Neutrophil (primary cell): ENCODE results near the gene DNAJB6.

Experiments used
- H3K27ac ChIP-seq: fragments of 200-600 bp; sonication (generic); 2 replicates; pipeline ENCODE4 v1.5.1; 2016; ENCODE audit warnings: mild to moderate bottlenecking, moderate library complexity
- H3K27me3 ChIP-seq: fragments of 200-600 bp; sonication (generic); 2 replicates; pipeline ENCODE4 v1.6.0; 2016; ENCODE audit warnings: mild to moderate bottlenecking
- H3K36me3 ChIP-seq: fragments of 200-600 bp; sonication (generic); 2 replicates; pipeline ENCODE4 v1.5.1; 2017
- H3K4me1 ChIP-seq, 2 experiments: fragments of 200-600 bp in 1 of 2; sonication (generic) in 1 of 2; 1 replicate in 1 of 2; 2 replicates in 1 of 2; pipeline versions ENCODE4 v1.5.1 to v1.6.1; 2013 to 2016; ENCODE audit warnings: low read depth in 1 of 2, low read length in 1 of 2, mild to moderate bottlenecking in 1 of 2, moderate library complexity in 1 of 2; ENCODE audit not compliant: control insufficient read depth in 1 of 2, insufficient read depth in 1 of 2
- H3K4me3 ChIP-seq, 2 experiments: fragments of 200-600 bp in 1 of 2; sonication (generic) in 1 of 2; 1 replicate in 1 of 2; 2 replicates in 1 of 2; pipeline ENCODE4 v1.5.1; 2013 to 2016; ENCODE audit warnings: low read depth in 1 of 2, low read length in 1 of 2, mild to moderate bottlenecking in 1 of 2, moderate library complexity in 1 of 2
- H3K9me3 ChIP-seq: fragments of 200-600 bp; sonication (generic); 2 replicates; pipeline ENCODE4 v1.5.1; 2016
- CTCF ChIP-seq: fragments of 200-600 bp; sonication (generic); IDR thresholded peaks from 2 replicates; pipeline ENCODE4 v1.5.1; 2016; ENCODE audit warnings: antibody characterized with exemption

The DNAJB6 gene

GRCh38 chr7:157425761-157426160, 89.0 kb downstream of the DNAJB6 start:
- no peak for TF ChIP-seq CTCF
- no peaks in the 10 kb centered on the region for H3K4me1 ChIP-seq
- H3K9me3 ChIP-seq, result no peaks in the 10 kb centered on the region

DNA sequence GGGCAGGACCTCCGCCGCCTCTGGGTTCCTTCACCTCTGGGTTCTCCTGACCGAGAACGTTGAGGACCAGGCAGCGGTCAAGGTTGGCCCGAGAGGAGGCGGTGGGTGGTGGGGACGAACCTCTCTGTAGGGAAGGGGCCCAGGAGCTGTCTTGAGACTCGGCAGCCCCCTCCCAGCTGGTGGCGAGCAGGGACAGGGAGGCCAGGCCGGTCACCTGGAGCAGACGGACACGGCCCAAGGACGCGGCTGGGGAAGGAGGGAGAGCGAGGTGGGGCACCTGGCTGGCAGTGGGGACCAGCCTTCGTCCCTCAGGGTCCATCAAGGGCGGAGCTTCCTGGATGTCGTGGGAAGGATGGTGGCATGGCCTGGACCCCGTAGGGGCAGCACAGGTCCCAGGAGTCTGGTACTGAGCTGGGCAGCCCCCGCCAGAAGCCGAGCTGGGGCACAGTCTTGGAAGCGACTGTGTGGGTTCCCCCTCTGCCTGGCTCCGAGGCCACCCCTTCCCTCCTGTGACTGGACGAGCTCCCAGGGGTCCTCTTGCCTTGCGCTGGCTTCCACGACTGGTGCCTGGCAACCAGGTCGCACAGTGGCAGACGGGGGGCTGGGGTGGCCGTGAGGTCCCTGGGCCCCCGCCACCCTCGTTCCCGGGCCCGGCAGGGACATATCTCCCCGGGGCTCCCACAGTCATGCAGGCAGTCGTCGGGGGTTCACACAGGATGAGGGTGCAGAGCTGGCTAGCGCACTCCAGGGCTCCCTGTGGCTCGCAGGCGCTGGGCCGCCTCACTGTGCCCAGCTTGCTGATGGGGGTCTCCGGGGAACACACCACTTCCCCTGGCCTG, 89.9 kb downstream of the DNAJB6 start:
- no peak for TF ChIP-seq CTCF
- no peak overlapping the region for H3K27ac ChIP-seq
- H3K4me3 ChIP-seq, result no peak overlapping the region
- no peaks in the 10 kb centered on the region for H3K4me1 ChIP-seq
- no peaks in the 10 kb centered on the region for H3K9me3 ChIP-seq
- H3K36me3 ChIP-seq, result no peaks in the 10 kb centered on the region
- peaks cover 10% of the 10 kb centered on the region for H3K27me3 ChIP-seq

More at GRCh38 chr7:157425761-157426160, 89.0 kb downstream of the DNAJB6 start:
- Histone ChIP-seq H3K36me3 (no peaks in the 10 kb centered on the region), H3K4me3 (no peak overlapping the region), H3K27ac (no peak overlapping the region), H3K27me3 (peaks cover 2% of the 10 kb centered on the region)

- Histone ChIP-seq H3K36me3 (no peaks in the 10 kb centered on the region), H3K4me3 (no peak overlapping the region), H3K27ac (no peak overlapping the region), H3K4me1 (peaks cover 7 to 9% of the 10 kb centered on the region in 2 experiments), H3K27me3 (peaks cover 17% of the 10 kb centered on the region), H3K9me3 (no peaks in the 10 kb centered on the region)
- no peak for TF ChIP-seq CTCF
These were observed 91.2 kb downstream of the DNAJB6 start for GRCh38 chr7:157427811-157428553.

GRCh38 chr7:157428554-157428945, 91.7 kb downstream of the DNAJB6 start:
- Histone ChIP-seq H3K4me1 (peaks cover 8 to 11% of the 10 kb centered on the region in 2 experiments), H3K27ac (no peak overlapping the region), H3K36me3 (no peaks in the 10 kb centered on the region), H3K4me3 (no peak overlapping the region), H3K27me3 (peaks cover 17% of the 10 kb centered on the region), H3K9me3 (no peaks in the 10 kb centered on the region)
- TF ChIP-seq CTCF, result no peak

GRCh38 chr7:157429001-157429679, 92.3 kb downstream of the DNAJB6 start:
- TF ChIP-seq CTCF, result no peak
- Histone ChIP-seq H3K36me3 (no peaks in the 10 kb centered on the region), H3K9me3 (no peaks in the 10 kb centered on the region), H3K27me3 (peaks cover 17% of the 10 kb centered on the region), H3K4me3 (no peak overlapping the region), H3K4me1 (peaks cover 8 to 11% of the 10 kb centered on the region in 2 experiments), H3K27ac (no peak overlapping the region)
